Measurements from ENCODE around the gene CDH12. TPM values are rescaled to one million over a fixed set of nuclear protein-coding genes. Genes with fewer than 3 reads are reported as not detected.

The CDH12 gene
- polyA plus RNA-seq, 1 experiment = not detected

DNA sequence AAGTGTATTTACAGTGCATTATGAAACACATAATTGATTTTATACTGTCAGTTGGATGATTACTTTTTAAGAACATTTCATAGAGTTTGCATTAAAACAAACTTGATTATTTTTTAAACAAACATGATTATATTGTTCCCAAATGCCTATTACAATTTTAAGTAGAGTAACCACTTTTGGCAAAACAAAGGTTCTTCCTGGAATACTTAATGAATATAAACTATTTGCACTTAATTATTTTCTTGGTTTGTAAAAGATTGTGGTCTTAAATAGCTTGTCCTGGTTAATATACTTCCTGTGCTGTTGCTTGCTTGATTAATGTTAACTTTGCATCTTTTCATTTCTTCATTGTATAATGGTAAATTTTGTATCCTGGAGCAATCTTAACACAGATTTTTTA lies 180.0 kb downstream of the CDH12 start:
- H3K9me3 ChIP-seq (ENCODE audit: control insufficient read depth, insufficient read depth, low read length) = no peaks in the 10 kb centered on the region
- no peak overlapping the region for H3K4me3 ChIP-seq (ENCODE audit: low read depth, low read length)
- H3K27me3 ChIP-seq (ENCODE audit: control insufficient read depth, insufficient read depth, low read length) = no peaks in the 10 kb centered on the region
- no peak for TF ChIP-seq CTCF (IDR thresholded peaks at IDR 0.05; ENCODE audit: low read depth, low read length)
- ChIA-PET CTCF (no interaction called here), POLR2A (no interaction called here)
- H3K27ac ChIP-seq (ENCODE audit: low read depth, low read length) = no peak overlapping the region
- no peak for DNase-seq (ENCODE audit: low read depth, low spot score)

DNA sequence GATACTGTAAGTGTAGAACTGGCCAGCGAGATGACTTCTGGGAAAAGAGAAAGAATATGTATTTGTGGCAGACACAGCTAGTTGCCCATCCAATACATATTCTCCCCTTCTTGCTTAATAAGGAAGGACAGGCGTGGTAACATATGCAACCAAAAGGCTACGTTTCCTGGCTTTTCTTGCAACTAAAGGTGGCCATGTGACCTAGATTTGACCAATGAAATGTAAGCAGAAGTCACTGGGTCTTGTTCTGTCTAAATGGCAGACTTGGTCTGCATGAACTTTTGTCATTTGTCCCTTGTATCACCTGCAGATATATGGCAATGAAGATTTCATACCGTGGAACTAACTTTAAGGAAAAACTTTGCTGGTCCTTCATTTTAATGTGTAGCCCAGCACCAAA lies 183.8 kb downstream of the CDH12 start:
- H3K27ac ChIP-seq (ENCODE audit: low read depth, low read length) = no peak overlapping the region
- POLR2A ChIA-PET = no interaction called here
- H3K9me3 ChIP-seq (ENCODE audit: control insufficient read depth, insufficient read depth, low read length) = no peaks in the 10 kb centered on the region
- CTCF ChIA-PET = no interaction called here
- H3K27me3 ChIP-seq (ENCODE audit: control insufficient read depth, insufficient read depth, low read length) = no peaks in the 10 kb centered on the region
- TF ChIP-seq CTCF (IDR thresholded peaks at IDR 0.05; ENCODE audit: low read depth, low read length) = no peak
- DNase-seq (ENCODE audit: low read depth, low spot score) = no peak
- H3K4me3 ChIP-seq (ENCODE audit: low read depth, low read length) = no peak overlapping the region

DNA sequence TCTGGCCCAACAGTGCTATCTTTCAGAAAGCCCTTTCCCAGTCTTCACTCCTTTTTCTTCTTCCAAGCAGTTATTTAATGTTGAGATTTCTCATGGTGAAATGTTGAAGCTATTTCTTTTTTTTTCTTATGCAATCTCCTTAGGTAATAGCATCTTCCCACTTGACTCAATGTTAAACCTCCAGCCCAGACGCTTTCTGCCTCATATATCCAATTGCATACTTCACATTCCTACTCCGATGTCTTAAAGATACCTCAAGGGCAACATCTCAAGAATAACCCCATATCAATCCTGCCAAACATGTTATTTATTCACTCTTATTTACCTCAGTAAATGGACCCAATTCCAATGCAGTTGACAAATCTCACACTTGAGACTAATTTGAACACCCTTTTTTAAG lies 187.3 kb downstream of the CDH12 start:
- POLR2A ChIA-PET = no interaction called here
- CTCF ChIA-PET = no interaction called here
- TF ChIP-seq CTCF (IDR thresholded peaks at IDR 0.05; ENCODE audit: low read depth, low read length) = no peak
- Histone ChIP-seq H3K4me3 (ENCODE audit: low read depth, low read length) (no peak overlapping the region), H3K27ac (ENCODE audit: low read depth, low read length) (no peak overlapping the region), H3K27me3 (ENCODE audit: control insufficient read depth, insufficient read depth, low read length) (no peaks in the 10 kb centered on the region), H3K9me3 (ENCODE audit: control insufficient read depth, insufficient read depth, low read length) (no peaks in the 10 kb centered on the region)
- no peak for DNase-seq (ENCODE audit: low read depth, low spot score)

DNA sequence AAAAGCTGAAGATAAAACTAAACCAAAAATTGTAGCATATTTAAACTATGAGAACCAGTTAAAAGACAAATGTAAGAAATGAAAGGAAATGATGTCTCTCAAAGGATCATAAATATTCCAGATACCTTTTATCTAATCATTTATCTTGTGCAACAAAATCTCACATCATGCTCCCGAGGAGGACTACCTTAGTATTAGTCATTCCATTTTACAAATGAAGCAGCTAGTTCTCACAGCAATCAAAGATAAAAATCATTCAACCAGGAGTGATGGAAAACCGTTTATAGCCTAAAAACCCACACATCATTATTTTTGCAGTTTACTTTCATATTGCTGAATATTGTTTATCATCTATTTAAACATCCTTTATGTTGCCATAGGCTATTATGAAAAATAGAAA lies 190.0 kb downstream of the CDH12 start:
- no peak for DNase-seq (ENCODE audit: low read depth, low spot score)
- no peaks in the 10 kb centered on the region for H3K27me3 ChIP-seq (ENCODE audit: control insufficient read depth, insufficient read depth, low read length)
- H3K4me3 ChIP-seq (ENCODE audit: low read depth, low read length) = no peak overlapping the region
- ChIA-PET POLR2A (no interaction called here), CTCF (no interaction called here)
- no peak overlapping the region for H3K27ac ChIP-seq (ENCODE audit: low read depth, low read length)
- no peaks in the 10 kb centered on the region for H3K9me3 ChIP-seq (ENCODE audit: control insufficient read depth, insufficient read depth, low read length)
- no peak for TF ChIP-seq CTCF (IDR thresholded peaks at IDR 0.05; ENCODE audit: low read depth, low read length)

DNA sequence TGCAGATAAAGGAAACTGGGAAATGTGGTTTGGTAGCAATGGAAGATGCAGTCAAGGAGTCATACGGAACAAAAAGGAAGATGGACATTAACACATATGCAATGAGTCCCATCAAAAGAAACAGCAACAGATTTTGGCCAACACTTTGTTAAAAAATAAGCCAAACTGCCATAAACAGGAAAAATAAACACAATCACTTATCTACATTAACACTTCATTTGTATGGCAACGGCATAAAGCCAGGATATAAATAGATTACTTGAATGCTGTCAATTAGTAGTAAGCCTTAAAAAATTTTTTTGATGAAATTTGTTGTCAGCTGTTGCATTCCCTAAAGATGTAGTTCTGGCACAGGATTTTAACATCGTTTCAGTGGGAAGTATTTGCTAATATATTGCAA lies 190.8 kb downstream of the CDH12 start:
- DNase-seq (ENCODE audit: low read depth, low spot score) = no peak
- no peak overlapping the region for H3K4me3 ChIP-seq (ENCODE audit: low read depth, low read length)
- no peak for TF ChIP-seq CTCF (IDR thresholded peaks at IDR 0.05; ENCODE audit: low read depth, low read length)
- POLR2A ChIA-PET = no interaction called here
- CTCF ChIA-PET = no interaction called here
- no peak overlapping the region for H3K27ac ChIP-seq (ENCODE audit: low read depth, low read length)
- no peaks in the 10 kb centered on the region for H3K9me3 ChIP-seq (ENCODE audit: control insufficient read depth, insufficient read depth, low read length)
- no peaks in the 10 kb centered on the region for H3K27me3 ChIP-seq (ENCODE audit: control insufficient read depth, insufficient read depth, low read length)

Data from AG04450 (cell line).